A204.1 (cell line): ENCODE results near the gene BRD1.
"Not testable (repeated sequence)": the region's sequence is repeated elsewhere in the genome, so short reads cannot be mapped to it uniquely, and the experiment has no call there.

Source experiments
- FAIRE-seq: peaks from 2 replicates; lab custom pipeline; 2012; peaks lifted over from hg19 to GRCh38; lab: Jason Lieb, UNC

The BRD1 gene

DNA sequence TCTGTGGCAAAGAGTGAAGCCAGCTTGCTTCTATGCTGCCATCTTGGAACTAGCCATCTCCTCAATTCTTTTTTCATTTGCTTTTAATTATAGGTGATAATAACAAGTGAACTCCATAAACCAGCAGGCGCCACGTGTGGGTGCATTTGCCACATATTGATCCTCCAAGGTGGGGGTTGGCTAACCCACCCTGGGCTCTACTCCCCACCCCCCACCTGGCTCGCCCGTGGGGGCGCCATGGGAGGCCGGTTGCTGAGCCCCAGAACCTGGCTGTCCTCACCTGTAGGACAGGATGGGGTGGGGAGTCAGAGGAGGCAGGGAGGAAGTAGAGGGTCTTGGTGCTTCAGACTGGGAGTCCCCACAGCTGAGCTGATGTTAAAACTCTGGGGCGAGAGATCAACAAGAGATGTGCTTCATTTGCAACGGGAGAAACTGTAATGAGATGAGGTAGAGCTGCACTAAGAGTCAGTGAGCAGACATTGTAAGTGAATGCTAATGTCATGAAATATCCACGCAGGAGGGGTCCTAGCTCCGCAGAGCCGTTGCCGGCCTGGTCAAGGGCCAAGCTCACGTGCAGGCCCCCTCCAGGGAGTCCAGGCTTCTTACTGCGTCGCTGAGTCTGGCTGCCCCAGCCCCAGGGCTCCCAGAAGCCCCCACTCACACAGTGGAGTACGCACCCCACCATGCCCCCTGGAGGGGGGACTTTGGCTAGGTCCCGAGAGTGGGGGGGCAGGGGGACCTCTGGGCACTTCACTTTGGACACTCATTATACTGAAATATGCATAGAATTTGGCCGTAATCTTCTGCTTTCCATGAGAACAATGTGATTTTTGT is 59.4 kb downstream of the BRD1 start:
- no peak for FAIRE-seq

DNA sequence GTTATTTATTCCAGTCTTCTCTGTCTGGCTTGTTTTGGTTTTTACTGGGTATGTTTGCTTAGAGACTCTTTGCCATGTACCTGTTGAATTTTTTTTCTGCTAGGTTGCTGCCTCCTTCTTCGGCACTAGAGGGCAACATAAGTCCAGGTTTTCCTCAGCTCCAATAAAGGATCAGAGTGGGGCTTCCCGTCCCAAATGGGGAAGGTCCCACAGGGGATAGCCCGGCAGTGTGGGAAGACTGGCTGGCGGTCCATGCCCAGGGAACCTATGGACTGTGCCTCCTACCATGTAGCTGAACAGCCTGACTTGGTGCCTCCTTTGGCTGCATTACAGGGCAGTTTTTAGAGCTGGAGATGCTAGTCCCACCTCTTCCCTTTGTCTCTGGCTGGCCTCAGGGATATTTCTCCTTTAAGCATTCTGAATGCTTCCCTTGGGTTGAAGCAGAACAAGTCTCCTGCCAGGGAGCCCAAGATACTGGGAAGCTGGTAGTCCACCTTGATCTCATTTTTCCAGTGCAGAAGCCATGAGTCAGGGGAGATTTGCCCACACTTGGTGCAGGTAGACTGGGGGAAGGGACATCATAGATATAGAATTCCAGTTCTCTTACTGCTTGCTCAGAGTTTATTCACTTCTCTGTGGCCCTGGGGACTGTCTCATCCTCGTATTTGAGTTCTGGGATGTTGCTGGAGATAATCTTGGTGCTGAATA is 60.2 kb downstream of the BRD1 start:
- no peak for FAIRE-seq

- FAIRE-seq = no peak
These were observed 61.7 kb downstream of the BRD1 start for GRCh38 chr22:49765951-49766350.

DNA sequence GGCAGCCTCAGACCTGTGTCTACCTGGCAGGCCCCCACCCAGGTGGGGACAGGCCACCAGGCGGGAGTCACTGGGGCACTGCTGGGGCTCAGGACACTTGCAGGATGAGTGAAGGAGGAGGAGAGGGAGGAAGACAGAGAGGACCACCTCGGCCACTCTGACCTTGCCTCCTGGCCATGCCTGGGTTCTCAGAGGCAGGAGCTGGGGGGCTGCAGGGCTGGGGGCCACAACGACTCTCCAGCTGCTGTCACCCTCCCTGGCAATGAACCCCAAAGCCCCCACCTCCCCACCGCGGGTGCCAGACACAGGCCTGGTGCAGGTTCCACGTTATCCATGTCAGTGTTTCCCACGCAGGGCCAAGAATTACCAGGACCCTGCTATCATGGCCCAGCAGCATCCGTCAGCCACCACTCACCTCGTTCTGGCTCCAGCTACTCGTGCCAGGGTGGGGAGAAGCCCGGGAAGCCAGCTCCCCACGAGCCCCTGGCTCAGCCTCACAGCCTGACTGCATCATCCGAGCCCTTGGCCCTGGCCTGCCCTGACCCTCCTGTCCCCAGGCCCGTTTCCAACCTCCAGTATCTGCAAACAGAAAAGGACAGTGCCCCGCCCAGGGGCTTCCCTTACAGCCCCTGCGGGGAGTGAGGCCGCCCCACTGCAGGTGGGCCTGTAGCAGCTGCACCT is 62.4 kb downstream of the BRD1 start:
- FAIRE-seq = no peak

GRCh38 chr22:49764127-49764581 is 63.5 kb downstream of the BRD1 start:
- FAIRE-seq = no peak

- no peak for FAIRE-seq
These were observed 64.0 kb downstream of the BRD1 start for GRCh38 chr22:49763696-49764095.

DNA sequence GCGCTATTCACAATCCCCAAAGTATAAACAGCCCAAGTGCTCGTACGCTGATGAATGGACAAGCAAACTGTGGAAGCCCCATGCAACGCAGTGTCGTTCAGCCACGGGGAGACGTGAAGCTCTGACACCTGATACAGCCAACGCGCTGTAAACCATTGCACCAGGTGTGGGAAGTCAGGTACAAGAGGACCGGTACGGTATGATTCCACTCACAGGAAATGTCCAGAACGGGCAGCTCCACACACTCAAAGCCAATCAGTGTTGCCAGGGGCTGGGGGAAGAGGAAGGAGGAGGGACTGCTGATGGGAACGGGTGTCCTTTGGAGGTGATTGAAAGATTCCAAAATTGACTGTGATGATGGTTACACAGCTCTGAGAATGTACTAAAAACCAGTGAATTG is 64.5 kb downstream of the BRD1 start:
- FAIRE-seq = no peak

- not testable (repeated sequence) for FAIRE-seq
These were observed 65.1 kb downstream of the BRD1 start for GRCh38 chr22:49762571-49762970.

DNA sequence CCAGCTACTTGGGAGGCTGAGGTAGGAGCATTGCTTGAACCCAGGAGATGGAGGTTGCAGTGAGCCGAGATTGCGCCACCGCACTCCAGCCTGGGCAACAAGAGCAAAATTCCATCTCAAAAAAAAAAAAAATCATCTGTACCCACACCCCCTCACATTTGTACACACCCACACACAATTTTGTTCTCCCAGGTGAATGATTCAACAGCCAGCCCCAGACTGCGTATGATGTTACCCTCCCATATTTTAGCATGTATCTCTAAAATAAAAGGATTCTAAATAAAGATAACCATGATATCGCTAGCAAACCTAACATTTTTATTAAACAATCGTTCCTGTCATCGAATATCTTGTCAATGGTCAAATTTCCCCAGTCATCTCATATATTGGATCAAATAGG is 65.8 kb downstream of the BRD1 start:
- FAIRE-seq = no peak

DNA sequence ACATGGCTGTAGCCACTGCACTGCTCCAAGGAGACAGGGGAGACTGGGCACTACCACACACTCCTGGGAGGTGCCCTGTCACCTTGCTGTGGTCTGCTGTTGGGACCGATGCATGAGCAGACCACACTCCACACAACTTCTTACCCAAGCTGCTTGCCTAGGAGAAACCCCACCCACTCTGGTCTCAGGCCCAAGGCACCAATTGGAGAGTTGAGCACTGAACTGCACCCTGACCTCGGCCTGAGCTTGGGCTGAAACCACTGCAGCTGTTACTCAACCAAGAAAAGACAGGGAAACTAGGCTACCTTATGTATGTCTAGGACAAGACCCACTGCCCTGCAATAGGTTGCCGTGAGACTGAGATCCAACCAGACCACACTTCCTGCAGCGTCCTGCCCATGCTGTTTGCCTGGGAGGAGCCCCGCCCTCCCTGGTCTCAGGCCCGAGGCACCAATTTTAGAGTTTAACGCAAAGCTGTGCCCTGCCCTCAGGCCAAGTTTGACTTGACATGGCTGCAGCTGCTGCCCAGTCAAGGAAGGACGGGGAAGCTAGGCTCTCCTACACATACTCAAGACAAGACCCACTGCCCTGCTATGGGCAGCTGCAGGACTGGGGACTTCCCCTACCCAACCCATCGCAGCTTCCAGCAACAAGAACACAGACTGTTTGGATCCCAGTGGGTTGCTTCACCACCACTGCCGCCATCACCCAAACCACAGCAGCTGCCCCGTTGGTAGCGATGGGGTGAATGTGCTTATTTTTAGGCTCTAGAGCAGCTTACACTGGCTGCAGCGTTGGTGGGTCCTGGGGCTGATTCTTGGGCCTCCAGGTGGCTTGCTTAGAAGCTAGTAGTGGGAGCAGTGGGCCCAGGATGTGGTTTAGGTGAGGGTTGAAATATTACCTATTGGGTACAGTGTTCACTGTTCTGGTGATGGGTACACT is 66.8 kb downstream of the BRD1 start:
- no peak for FAIRE-seq

- FAIRE-seq = no peak
These were observed 67.4 kb downstream of the BRD1 start for GRCh38 chr22:49760280-49760629.

DNA sequence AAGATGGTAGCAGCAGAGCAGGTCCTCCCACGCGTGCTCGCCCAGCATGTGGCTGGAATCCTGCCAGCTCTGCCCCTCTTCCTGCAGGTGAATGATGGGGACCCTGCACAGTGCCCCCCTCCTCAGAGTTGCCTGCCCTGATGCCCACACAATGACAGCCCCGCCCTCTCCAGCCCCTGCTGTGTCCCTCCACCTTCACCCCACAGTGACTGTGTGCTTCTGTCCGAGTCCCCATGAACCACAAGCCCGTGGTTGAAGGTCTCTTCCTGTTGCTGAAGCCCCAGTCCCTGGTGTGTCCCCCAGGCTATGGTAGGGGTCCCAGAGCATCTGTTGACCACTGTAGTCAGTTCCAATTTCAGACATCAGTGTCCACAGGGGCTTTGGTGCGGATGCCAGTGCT is 71.0 kb downstream of the BRD1 start:
- FAIRE-seq = no peak

DNA sequence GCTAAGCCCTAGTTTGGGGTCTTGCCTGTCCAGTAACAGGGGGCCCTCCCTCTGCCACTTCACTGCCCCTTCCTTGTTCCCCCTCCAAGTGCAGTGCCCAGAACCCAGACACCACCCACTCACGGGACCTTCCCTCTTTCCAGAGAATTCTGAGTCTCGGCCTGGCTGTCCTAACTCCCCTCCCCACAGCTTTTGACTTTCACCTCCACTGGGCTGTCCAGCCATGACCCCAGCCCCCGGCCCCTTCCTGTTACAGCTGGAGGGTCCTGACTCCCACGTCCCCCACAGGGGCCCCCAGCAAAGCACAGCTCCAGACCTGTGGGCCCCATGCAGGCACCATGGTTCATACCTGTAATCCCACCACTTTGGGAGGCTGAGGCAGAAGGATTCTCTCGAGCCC is 71.5 kb downstream of the BRD1 start:
- FAIRE-seq = no peak

- FAIRE-seq = no peak
These were observed 72.1 kb downstream of the BRD1 start for GRCh38 chr22:49755631-49756001.

- FAIRE-seq = no peak
These were observed 72.7 kb downstream of the BRD1 start for GRCh38 chr22:49754696-49755630.

DNA sequence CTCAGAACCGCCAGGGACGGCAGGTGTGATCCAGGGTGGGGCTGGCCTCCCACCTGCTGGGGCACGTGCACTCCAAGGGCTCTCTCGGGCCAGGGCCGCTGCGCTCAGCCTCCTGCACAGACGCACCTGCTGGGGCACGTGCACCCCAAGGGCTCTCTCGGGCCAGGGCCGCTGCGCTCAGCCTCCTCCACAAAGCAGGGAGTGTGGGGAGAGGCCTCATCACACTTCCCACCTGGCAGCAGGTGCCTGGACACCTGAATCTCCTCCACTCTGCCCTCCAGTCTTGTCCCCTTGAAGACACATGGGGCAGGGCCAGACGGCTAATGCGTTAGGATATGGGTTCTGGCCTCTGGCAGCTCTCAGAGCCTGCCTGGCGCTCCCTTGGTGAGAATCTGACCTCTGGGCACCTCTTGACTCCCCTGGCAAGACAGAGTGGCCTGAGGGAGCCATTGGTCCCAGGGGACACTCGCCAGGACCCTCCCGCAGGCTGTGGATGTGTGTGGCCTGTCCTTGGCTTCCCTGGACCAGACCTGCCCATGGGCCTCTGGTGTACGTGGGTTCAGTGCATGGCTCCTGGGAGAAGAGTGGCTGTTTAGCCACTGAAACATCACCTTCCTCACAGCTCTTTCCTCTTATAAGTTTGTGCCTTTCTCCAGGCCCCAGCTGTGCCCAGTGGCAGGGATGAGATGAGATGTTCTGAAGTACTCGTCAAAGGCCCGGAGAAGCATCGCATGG is 73.5 kb downstream of the BRD1 start:
- no peak for FAIRE-seq

- FAIRE-seq = no peak
These were observed 74.3 kb downstream of the BRD1 start for GRCh38 chr22:49753276-49753890.

GRCh38 chr22:49752598-49753091 is 75.0 kb downstream of the BRD1 start:
- FAIRE-seq = no peak

DNA sequence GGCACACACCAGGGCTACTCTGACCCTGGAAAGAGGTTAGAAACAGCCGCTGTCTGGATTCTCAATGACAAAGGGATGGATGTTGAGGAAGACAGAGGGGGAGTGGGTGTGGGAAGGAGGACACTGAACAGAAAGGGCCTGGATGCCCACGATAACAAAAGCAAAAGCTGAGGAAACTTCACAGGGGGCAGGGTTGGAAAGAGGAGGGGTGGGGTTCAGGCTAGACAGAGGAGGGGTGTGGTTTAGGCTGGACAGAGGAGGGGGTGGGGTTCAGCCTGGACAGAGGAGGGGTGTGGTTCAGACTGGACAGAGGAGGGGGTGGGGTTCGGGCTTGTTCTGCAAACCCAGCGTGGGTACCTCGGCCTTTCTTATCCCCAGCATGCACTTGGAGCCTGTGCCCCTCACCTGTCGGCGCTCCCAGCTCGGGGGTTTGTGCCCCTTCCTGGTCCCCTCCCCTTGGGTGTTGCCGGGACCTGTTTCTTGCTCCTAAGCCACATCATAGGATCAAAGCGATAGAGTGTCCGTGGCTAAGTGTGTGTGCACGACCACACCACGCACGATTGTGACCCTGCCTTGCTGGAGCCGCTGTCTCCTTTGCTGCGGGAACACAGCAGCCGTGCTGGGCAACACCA is 75.6 kb downstream of the BRD1 start:
- no peak for FAIRE-seq
